Measurements from ENCODE around the gene KLF11.

Gene KLF11

GRCh38 chr2:10043256-10043905, at the start of gene KLF11:
TSS of gene KLF11 (plus strand) at chr2:10043550. CDS start at chr2:10043717, 167 bp downstream.
- peak; percentile 66 for DNase-seq (ENCODE audit: low read depth)

- DNase-seq (ENCODE audit: low read depth), result no peak
Measured at GRCh38 chr2:9994462-9994861, 48.9 kb upstream of the KLF11 start.

GRCh38 chr2:9995059-9995458, 48.3 kb upstream of the KLF11 start:
- DNase-seq (ENCODE audit: low read depth), result no peak

- DNase-seq (ENCODE audit: low read depth), result no peak
Measured at GRCh38 chr2:9996321-9996720, 47.0 kb upstream of the KLF11 start.

GRCh38 chr2:9997936-9998335, 45.4 kb upstream of the KLF11 start:
- no peak for DNase-seq (ENCODE audit: low read depth)

- no peak for DNase-seq (ENCODE audit: low read depth)
Measured at GRCh38 chr2:9998916-9999654, 44.3 kb upstream of the KLF11 start.

- no peak for DNase-seq (ENCODE audit: low read depth)
Measured at GRCh38 chr2:9999693-10000092, 43.7 kb upstream of the KLF11 start.

GRCh38 chr2:10000541-10000940, 42.8 kb upstream of the KLF11 start:
- no peak for DNase-seq (ENCODE audit: low read depth)

GRCh38 chr2:10001586-10001985, 41.8 kb upstream of the KLF11 start:
- DNase-seq (ENCODE audit: low read depth), result no peak

GRCh38 chr2:10002109-10002508, 41.2 kb upstream of the KLF11 start:
- no peak for DNase-seq (ENCODE audit: low read depth)

- no peak for DNase-seq (ENCODE audit: low read depth)
Measured at GRCh38 chr2:10002681-10003080, 40.7 kb upstream of the KLF11 start.

- DNase-seq (ENCODE audit: low read depth), result no peak
Measured at GRCh38 chr2:10003206-10004125, 39.9 kb upstream of the KLF11 start.

- no peak for DNase-seq (ENCODE audit: low read depth)
Measured at GRCh38 chr2:10004401-10004800, 38.9 kb upstream of the KLF11 start.

- DNase-seq (ENCODE audit: low read depth), result no peak
Measured at GRCh38 chr2:10004836-10005235, 38.5 kb upstream of the KLF11 start.

- no peak for DNase-seq (ENCODE audit: low read depth)
Measured at GRCh38 chr2:10005461-10006235, 37.7 kb upstream of the KLF11 start.

GRCh38 chr2:10006236-10007161, 36.9 kb upstream of the KLF11 start:
- no peak for DNase-seq (ENCODE audit: low read depth)

- DNase-seq (ENCODE audit: low read depth), result no peak
Measured at GRCh38 chr2:10007435-10007834, 35.9 kb upstream of the KLF11 start.

- no peak for DNase-seq (ENCODE audit: low read depth)
Measured at GRCh38 chr2:10007921-10008808, 35.2 kb upstream of the KLF11 start.

- DNase-seq (ENCODE audit: low read depth), result no peak
Measured at GRCh38 chr2:10008809-10009176, 34.6 kb upstream of the KLF11 start.
